Transverse colon (tissue), 4 donors: ENCODE data around the gene SPEM1. TPM values are rescaled to one million over a fixed set of nuclear protein-coding genes. Genes with fewer than 3 reads are reported as not detected.

Source experiments
- DNase-seq: peaks from one replicate; pipeline ENCODE4 v3.0.0-alpha.2; 2019
- H3K27ac ChIP-seq, 4 donors: fragments of 200-600 bp; sonication (generic); 2 replicates each; pipeline ENCODE4 v1.5.1; 2016 to 2018; ENCODE audit warnings: inconsistent platforms in 4 of 4
- H3K27me3 ChIP-seq: fragments of 200-600 bp; sonication (generic); 2 replicates; pipeline ENCODE4 v1.5.1; 2017; ENCODE audit warnings: inconsistent platforms
- H3K36me3 ChIP-seq, 4 donors: fragments of 200-600 bp; sonication (generic); 2 replicates each; pipeline ENCODE4 v1.5.1; 2017 to 2019; ENCODE audit warnings: inconsistent platforms in 4 of 4
- H3K4me1 ChIP-seq, 4 donors: fragments of 200-600 bp; sonication (generic); 2 replicates each; pipeline ENCODE4 v1.5.1; 2017 to 2020; ENCODE audit warnings: inconsistent platforms in 4 of 4
- H3K4me3 ChIP-seq, 4 donors: fragments of 200-600 bp; sonication (generic); 1 replicate in 1 of 4; 2 replicates in 3 of 4; pipeline versions ENCODE4 v1.5.1 to v1.6.1; 2017 to 2019; ENCODE audit warnings: inconsistent platforms in 4 of 4
- H3K9me3 ChIP-seq, 2 donors: fragments of 200-600 bp; sonication (generic); 2 replicates each; pipeline ENCODE4 v1.5.1; 2017 to 2019; ENCODE audit warnings: inconsistent platforms in 2 of 2
- EP300 ChIP-seq: sonication (generic); formaldehyde crosslinking; IDR thresholded peaks from one replicate; pipeline ENCODE4 v1.6.1; 2017; ENCODE audit warnings: antibody characterized with exemption, low read depth
- POLR2A ChIP-seq: fragments of 450-650 bp; IDR thresholded peaks from one replicate; pipeline ENCODE4 v1.6.1; 2016; ENCODE audit warnings: antibody characterized with exemption, mild to moderate bottlenecking, moderate library complexity
- POLR2AphosphoS5 ChIP-seq, 3 donors: sonication (generic); formaldehyde crosslinking; IDR thresholded peaks; one replicate each; pipeline ENCODE4 v1.6.1; 2016; ENCODE audit warnings: antibody characterized with exemption in 3 of 3
- WGBS, 2 donors: methylation state at CpG; one replicate each; pipeline ENCODE4 v1.1.5; 2018; ENCODE audit warnings: low coverage in 1 of 2; 5-methylcytosine and 5-hydroxymethylcytosine counted together
- in situ Hi-C, 4 donors: fragments of 200-750 bp; cut with MboI; loops; one replicate each; pipeline versions ENCODE4 v1.15.0 to v1.15.1; 2017; ENCODE audit warnings: low sequenced_read_pairs in 3 of 4, low pct_ligation_motif_present in 1 of 4, low pct_unique_long_range_greater_than_20kb in 1 of 4
- intact Hi-C: fragments of 100-400 bp; cut with DNase I; formaldehyde crosslinking; loops from one replicate; pipeline ENCODE4 v1.15.1; 2023; ENCODE audit warnings: low total_unique reads
- total RNA-seq, 4 donors: library from RNA; depleted of rRNA; stranded (reverse); fragments of >200 nt; gene quantifications; one replicate each; pipeline ENCODE4 v1.1.0, GENCODE V29; 2016
- TF ChIP-seq, protein P1 (sequence below), 5 experiments: fragments of 200-600 bp in 3 of 5; fragments of 450-650 bp in 2 of 5; sonication (generic) in 3 of 5; IDR thresholded peaks; 1 replicate in 2 of 5; 2 replicates in 3 of 5; pipeline ENCODE4 v1.5.1; 2016 to 2017; ENCODE audit warnings: antibody characterized with exemption in 5 of 5, inconsistent platforms in 3 of 5, mild to moderate bottlenecking in 2 of 5, moderate library complexity in 1 of 5

SPEM1 gene
- total RNA-seq, 4 donors from 2014 or later, result not detected

DNA sequence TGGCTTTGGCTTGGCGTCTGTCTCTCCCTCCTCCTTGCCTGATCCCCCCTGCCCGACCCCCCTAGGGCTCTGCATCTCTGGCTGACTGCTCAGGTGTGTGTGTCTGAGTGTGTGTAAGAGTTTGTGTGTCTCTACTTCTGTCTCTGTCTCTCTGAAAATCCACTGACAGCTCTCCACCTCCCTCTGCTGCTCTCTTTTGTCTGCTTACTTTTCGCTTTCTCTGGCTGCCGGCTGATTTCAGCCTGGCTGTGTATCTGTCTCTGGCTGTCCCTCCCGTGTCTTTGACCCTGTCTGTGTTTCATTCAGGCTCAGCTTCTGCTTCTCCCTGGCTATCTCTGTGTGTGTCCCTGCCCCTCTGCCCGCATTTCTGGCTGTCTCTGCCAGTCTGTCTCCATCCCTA is 3.8 kb upstream of the SPEM1 start:
- TF ChIP-seq, protein P1, sequence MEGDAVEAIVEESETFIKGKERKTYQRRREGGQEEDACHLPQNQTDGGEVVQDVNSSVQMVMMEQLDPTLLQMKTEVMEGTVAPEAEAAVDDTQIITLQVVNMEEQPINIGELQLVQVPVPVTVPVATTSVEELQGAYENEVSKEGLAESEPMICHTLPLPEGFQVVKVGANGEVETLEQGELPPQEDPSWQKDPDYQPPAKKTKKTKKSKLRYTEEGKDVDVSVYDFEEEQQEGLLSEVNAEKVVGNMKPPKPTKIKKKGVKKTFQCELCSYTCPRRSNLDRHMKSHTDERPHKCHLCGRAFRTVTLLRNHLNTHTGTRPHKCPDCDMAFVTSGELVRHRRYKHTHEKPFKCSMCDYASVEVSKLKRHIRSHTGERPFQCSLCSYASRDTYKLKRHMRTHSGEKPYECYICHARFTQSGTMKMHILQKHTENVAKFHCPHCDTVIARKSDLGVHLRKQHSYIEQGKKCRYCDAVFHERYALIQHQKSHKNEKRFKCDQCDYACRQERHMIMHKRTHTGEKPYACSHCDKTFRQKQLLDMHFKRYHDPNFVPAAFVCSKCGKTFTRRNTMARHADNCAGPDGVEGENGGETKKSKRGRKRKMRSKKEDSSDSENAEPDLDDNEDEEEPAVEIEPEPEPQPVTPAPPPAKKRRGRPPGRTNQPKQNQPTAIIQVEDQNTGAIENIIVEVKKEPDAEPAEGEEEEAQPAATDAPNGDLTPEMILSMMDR (IDR thresholded peaks at IDR 0.05), result no peak
- TF ChIP-seq POLR2AphosphoS5 (IDR thresholded peaks at IDR 0.05) (no peak), EP300 (no peak), POLR2A (no peak)
- Histone ChIP-seq H3K36me3 (no peaks in the 10 kb centered on the region), H3K27me3 (no peaks in the 10 kb centered on the region), H3K4me1 (no peaks in the 10 kb centered on the region), H3K27ac (no peak overlapping the region), H3K4me3 (no peak overlapping the region), H3K9me3 (no peaks in the 10 kb centered on the region)
- no peak for DNase-seq
- WGBS, 2 donors, result 67 to 70% methylated on average over 2 to 6 of the region's 6 CpGs
- in situ Hi-C loops (no loop called here), intact Hi-C loops (no loop called here)

DNA sequence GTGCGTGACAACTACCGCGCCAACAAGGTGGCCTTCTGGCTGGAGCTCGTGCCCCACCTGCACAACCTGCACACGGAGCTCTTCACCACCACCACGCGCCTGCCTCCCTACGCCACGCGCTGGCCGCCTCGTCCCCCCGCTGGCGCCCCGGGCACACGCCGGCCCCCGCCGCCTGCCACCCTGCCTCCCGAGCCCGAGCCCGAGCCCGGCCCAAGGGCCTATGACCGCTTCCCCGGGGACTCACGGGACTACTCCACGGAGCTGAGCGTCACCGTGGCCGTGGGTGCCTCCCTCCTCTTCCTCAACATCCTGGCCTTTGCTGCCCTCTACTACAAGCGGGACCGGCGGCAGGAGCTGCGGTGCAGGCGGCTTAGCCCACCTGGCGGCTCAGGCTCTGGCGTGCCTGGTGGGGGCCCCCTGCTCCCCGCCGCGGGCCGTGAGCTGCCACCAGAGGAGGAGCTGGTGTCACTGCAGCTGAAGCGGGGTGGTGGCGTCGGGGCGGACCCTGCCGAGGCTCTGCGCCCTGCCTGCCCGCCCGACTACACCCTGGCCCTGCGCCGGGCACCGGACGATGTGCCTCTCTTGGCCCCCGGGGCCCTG is 3.0 kb upstream of the SPEM1 start:
- H3K36me3 ChIP-seq, result no peaks in the 10 kb centered on the region
- no peak overlapping the region for H3K4me3 ChIP-seq
- DNase-seq, result no peak
- TF ChIP-seq POLR2A (no peak), POLR2AphosphoS5 (IDR thresholded peaks at IDR 0.05) (no peak), EP300 (no peak)
- TF ChIP-seq, protein P1 (IDR thresholded peaks at IDR 0.05), result no peak
- no peak overlapping the region for H3K27ac ChIP-seq
- H3K9me3 ChIP-seq, result no peaks in the 10 kb centered on the region
- no peaks in the 10 kb centered on the region for H3K4me1 ChIP-seq
- intact Hi-C loops, result no loop called here
- in situ Hi-C loops, result no loop called here
- 89% methylated on average over 54 of the region's 54 CpGs; no CpG with 5 or more reads in 1 of the 2 donors for WGBS, 2 donors
- no peaks in the 10 kb centered on the region for H3K27me3 ChIP-seq

DNA sequence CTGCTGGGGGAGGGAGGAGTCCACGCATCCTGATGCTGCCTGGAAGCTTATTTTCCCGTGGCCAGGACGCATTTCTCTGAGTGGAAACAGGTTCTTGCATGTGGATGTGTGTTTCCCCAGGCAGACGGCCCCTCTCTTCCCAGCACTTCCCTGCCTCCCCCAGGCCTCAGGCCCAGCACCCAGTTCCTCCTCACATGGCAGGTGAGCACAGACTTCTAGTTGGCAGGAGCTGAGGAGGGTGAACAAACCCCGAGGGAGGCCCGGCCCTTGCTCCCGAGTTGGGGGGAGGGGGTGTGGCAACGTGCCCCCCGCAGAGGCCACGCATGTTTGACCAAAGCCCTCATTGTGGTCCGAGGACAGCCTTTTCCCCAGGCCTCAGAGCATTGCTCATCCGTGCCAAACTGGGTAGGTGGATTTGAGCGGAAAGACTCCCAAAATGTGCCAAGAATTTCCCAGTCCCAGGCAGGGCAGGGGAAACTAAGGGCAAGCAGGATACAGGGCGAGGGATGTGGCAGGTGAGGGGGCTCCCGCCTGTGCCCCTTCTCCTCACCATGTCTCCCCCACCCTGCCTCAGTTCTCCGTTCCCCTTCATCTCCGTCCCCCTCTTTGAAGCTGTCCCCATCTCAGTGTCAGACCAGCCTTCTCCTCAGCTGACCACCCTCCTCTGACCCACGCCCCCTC is 1.5 kb upstream of the SPEM1 start:
- Histone ChIP-seq H3K9me3 (no peaks in the 10 kb centered on the region), H3K4me1 (no peaks in the 10 kb centered on the region), H3K27me3 (no peaks in the 10 kb centered on the region), H3K36me3 (no peaks in the 10 kb centered on the region), H3K27ac (no peak overlapping the region), H3K4me3 (no peak overlapping the region)
- intact Hi-C loops (no loop called here), in situ Hi-C loops (no loop called here)
- DNase-seq, result no peak
- WGBS, 2 donors, result 40 to 73% methylated on average over 2 to 17 of the region's 18 CpGs
- TF ChIP-seq EP300 (no peak), POLR2A (no peak), POLR2AphosphoS5 (IDR thresholded peaks at IDR 0.05) (no peak)
- TF ChIP-seq, protein P1 (IDR thresholded peaks at IDR 0.05), result no peak

DNA sequence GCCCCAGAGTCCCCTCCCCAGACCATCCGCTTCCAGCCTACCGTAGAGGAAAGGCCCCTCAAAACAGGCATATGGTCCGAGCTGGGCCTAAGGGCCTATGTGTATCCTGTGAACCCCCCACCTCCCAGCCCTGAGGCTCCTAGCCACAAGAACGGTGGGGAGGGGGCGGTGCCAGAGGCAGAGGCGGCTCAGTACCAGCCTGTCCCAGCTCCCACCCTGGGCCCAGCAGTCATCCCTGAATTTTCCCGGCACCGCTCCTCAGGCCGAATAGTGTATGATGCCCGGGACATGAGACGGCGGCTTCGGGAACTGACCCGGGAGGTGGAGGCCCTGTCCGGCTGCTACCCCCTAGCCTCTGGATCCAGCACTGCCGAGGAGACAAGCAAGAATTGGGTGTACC is 1.1 kb downstream of the SPEM1 start:
- H3K27me3 ChIP-seq, result no peaks in the 10 kb centered on the region
- DNase-seq, result no peak
- TF ChIP-seq EP300 (no peak), POLR2AphosphoS5 (IDR thresholded peaks at IDR 0.05) (no peak), POLR2A (no peak)
- TF ChIP-seq, protein P1 (IDR thresholded peaks at IDR 0.05), result no peak
- in situ Hi-C loops (no loop called here), intact Hi-C loops (no loop called here)
- 98% methylated on average over 12 of the region's 16 CpGs; no CpG with 5 or more reads in 1 of the 2 donors for WGBS, 2 donors
- H3K27ac ChIP-seq, result no peak overlapping the region
- no peaks in the 10 kb centered on the region for H3K4me1 ChIP-seq
- H3K9me3 ChIP-seq, result no peaks in the 10 kb centered on the region
- no peak overlapping the region for H3K4me3 ChIP-seq
- H3K36me3 ChIP-seq, result no peaks in the 10 kb centered on the region
